Measurements from ENCODE around the gene LHB.
"Not testable (repeated sequence)": the region's sequence is repeated elsewhere in the genome, so short reads cannot be mapped to it uniquely, and the experiment has no call there.

LHB gene

DNA sequence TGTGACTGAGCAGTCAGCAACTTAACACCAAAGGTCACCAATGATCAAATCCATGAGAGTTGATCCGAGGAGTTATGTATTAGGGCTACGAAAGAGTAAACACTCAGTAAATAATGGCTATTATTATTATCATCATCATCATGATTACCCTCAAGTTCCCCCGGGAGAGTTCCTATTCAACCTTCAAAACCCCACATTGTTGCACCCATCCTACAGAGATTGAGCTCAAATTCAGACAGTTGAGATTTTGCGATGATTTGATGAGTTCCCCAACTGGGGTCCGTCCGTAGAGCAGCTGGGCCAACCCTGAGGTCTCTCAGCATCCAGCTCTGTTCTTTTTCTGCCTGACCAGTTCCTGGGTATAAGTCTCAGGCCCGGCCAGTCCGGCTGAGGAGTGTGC is 21.2 kb upstream of the LHB start:
- DNase-seq, ATAC-seq: not testable (repeated sequence)

DNA sequence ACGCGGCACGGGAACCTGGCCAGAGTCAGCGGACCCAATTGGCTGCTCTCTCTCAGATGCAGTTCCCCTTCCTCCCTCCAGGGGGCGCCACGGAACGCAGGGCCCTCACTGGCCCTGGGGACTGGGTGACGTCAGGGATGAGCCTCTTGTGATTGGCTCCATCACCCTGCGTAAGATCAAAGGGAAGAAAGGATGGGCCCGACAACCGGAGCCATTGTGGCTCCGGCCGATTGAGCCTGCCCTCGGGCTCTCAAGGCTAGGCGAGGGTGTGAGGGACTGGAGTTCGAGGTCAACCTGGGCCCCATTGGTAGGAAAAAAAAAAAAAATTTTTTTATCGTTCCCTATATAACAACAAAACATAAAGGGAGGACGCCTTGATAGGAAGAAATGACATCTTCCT is 19.9 kb upstream of the LHB start, which contains the start of gene CGB1:
Gene CGB1, minus strand, starts transcription at position 81 of the 400 bp plus-strand sequence. CDS start 184 bp downstream, outside the sequence.
- DNase-seq: peak; percentile 72
- ATAC-seq: peak; percentile 52

DNA sequence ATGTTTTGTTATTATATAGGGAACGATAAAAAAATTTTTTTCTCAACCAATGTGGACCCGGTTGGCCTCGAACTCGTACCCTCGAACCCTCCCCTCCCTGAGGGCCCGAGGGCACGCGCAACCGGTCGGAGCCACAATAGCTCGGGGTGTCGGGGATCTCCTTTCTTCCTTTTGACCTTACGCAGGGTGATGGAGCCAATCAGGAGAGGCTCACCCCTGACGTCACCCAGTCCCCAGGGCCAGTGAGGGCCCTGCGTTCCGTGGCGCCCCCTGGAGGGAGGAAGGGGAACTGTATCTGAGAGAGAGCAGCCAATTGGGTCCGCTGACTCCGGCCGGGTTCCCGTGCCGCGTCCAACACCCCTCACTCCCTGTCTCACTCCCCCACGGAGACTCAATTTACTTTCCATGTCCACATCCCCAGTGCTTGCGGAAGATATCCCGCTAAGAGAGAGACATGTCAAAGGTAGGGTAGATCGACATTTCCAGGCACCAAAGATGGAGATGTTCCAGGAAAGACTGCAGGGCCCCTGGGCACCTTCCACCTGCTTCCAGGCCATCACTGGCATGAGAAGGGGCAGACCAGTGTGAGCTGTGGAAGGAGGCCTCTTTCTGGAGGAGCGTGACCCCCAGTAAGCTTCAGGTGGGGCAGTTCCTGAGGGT is 14.9 kb upstream of the LHB start, which contains the start of gene CGB2:
Gene CGB2, plus strand, starts transcription at position 249 of the 660 bp plus-strand sequence. Its CDS starts 206 bp downstream, at position 455.
- peak; percentile 79 for DNase-seq

DNA sequence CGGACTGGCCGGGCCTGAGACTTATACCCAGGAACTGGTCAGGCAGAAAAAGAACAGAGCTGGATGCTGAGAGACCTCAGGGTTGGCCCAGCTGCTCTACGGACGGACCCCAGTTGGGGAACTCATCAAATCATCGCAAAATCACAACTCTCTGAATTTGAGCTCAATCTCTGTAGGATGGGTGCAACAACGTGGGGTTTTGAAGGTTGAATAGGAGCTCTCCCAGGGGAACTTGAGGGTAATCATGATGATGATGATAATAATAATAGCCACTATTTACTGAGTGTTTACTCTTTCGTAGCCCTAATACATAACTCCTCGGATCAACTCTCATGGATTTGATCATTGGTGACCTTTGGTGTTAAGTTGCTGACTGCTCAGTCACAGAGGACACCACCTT is 13.4 kb upstream of the LHB start:
- not testable (repeated sequence) for DNase-seq, ATAC-seq

More for the DNA sequence above, 14.9 kb upstream of the LHB start, which contains the start of gene CGB2:
- peak; percentile 76 for ATAC-seq

DNA sequence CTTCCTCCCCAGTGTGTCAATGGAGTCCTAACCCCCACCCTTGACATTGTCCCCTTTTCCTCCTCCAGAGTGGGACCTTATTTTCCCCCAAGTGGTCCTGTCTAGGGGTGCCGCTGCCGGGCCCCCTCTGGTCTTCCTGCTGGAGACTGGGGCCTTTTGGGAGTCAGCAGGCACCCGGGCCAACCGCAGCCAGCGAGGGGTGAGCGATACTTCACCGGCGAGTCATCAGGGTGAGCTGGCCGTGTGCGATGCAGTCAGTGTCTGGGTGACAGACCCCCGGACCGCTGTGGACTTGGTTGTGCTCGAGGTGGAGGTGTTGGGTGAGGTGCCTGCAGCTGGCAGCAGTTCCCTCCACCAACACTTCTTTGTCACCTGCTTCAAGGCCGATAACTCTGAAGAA is 12.9 kb upstream of the LHB start:
- DNase-seq, ATAC-seq: not testable (repeated sequence)

DNA sequence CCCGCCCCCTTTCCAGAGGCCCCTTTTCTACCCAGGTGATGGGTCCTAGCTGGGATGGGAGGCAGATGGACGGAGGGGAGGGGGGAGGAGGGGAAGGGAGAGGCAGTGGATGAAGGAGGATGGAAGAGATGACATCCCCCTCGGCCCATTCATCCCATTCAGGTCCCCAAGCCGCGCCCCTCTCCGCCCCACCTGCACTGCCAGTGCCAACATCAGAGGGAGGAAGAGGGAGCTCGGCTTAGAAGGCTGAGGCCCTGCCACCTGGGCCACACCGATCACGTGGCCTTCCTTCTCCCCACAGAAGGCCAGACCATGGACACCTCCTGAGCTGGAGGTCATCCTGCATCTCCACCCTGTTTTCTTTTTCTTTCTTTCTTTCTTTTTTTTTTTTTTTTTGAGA is 11.8 kb upstream of the LHB start:
- not testable (repeated sequence) for DNase-seq, ATAC-seq

DNA sequence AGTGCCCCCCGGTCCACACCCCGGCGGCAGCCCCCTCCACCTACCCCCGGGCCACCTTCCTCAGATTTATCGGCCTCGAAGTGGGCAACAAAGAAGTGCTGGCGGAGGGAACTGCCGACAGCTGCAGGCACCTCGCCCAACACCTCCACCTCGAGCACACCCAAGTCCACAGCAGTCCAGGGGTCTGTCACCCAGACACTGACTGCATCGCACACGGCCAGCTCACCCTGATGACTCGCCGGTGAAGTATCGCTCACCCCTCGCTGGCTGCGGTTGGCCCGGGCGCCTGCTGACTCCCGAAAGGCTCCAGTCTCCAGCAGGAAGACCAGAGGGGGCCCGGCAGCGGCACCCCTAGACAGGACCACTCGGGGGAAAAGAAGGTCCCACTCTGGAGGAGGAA is 8.7 kb upstream of the LHB start:
- not testable (repeated sequence) for ATAC-seq, DNase-seq

DNA sequence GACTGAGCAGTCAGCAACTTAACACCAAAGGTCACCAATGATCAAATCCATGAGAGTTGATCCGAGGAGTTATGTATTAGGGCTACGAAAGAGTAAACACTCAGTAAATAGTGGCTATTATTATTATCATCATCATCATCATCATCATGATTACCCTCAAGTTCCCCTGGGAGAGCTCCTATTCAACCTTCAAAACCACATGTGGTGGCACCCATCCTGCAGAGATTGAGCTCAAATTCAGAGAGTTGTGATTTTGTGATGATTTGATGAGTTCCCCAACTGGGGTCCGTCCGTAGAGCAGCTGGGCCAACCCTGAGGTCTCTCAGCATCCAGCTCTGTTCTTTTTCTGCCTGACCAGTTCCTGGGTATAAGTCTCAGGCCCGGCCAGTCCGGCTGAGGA is 8.2 kb upstream of the LHB start:
- not testable (repeated sequence) for ATAC-seq, DNase-seq

DNA sequence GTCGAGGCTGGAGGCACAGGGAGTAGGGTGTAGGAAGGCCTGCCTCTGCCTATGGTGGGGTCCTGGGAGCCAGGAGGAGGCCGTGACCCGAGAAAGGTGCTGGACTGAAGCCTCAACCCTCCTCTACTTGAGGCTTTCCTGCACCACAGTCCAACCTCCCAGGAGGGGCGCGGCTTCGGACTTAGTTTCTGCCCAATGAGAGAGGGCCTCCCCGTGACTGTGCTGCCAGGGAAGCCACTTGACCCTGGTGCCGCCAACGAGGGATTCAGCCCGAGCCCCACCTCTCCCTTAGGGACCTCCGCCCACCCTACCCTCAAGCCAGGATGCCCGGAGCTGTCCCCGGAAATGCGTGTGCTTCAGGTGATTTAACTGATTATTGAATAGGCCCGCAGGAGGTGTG is 7.3 kb upstream of the LHB start, which contains the start of gene CGB3:
Gene CGB3, minus strand, starts transcription at position 101 of the 400 bp plus-strand sequence. CDS start 362 bp downstream, outside the sequence.
- not testable (repeated sequence) for DNase-seq, ATAC-seq

DNA sequence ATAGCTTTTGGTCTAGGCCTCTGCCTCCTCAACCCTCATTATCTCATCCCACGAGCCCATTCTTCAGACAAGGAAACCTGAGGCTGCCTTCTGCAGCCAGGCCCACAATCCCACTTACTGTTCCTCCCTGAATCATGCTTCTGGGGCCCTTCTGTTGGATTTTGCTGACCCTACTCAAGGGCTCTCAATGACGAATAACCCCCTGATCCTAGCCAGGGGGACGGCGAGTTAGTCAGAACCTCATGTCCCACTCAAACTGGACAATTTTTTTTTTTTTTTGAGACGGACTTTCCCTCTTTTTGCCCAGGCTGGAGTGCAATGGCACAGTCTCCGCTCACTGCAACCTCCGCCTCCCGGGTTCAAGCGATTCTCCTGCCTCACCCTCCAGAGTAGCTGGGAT is 5.2 kb upstream of the LHB start:
- no peak for DNase-seq
- ATAC-seq: no peak

DNA sequence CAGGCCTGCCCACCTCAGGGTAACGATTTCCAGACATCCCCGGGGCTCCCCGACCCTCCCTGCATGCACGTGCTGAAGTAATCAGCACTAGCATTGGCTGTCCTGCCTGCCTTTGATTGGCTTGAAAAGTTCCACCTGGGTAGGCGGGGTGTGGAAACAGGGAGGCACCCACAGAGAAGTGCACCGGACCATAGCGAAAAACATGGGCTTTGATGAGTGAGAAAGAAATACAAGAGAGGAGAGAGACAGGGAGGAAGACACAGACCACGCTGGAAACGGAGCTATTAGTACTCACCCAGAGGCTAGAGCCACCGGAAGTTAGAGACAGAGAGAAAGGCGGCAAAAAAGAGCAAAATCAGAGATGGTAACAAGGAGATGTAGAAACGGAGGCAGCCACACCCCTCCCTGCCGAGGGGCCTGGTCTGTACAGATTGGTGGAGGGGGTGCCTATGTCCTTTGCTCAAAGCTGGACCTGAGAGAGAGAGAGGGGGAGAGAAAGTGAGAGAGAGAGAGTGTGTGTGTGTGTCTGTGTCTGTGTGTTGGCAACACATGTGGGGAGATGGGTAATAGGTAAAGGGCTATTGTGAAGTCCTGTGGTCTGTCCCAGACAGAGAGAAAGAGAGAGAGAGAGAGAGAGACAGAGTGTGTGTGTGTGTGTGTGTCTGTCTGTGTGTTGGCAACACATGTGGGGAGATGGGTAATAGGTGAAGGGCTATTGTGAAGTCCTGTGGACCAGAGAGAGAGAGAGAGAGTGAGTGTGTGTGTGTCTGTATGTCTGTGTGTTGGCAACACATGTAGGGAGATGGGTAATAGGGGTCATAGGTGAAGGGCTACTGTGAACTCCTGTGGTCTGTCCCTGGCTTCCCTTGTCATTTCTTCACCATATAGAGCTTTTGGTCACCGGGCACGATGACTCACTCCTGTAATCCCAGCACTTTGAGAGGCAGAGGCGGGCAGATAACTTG is 4.3 kb upstream of the LHB start:
- DNase-seq (no peak), ATAC-seq (no peak)

DNA sequence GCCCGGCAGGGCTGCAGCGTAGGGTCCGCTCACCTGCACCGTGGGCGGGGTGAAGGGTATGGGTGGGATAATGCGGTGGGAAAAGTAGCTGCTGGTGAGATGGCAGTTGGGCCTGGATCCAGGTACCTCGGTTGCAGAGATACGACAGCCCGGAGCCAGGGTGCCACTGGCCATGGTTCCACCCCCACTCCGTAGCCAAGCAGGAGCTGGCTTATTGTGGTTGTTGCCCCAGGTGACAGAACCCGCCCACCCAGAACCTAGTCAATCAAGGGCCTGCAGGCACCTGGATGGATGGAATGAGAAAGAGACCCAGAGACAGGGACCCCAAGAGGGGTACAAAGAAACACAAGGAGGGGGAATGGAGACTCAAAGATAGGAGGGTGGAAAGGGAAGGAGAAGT is 3.5 kb upstream of the LHB start:
- no peak for DNase-seq
- ATAC-seq: no peak

DNA sequence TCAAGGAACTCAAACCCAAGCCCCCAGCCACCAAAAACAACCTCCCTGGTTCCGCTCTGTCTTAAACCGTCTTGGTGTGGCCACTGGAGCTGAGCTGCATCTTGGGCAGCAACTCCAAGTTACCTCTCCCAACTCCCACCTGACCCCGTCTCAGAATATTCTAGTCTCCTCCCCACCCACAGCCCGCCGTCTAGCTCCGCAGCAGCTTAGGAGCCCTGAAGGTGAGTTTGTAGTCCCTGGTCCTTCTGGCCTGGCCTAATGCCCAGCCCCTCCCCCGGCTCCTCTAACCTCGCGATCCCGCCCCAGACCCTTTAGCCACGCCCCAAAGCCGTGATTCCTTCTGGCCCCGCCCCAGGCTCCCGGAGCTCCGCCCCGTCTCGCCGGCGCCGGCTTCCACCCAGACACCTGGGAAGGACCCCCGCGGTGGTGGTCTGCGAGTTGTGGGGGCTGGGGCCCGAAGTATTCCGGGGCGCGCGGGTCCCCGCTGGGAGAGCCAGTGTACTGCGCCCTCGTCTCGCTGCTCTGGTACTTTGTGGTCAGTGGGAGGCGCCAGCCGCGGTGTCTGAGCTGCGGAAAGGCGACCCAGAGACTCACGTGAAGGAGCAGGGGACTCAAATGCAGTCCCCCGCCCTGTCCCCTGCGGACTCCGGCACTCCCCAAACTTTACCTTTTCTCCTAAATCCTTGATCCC is 2.5 kb upstream of the LHB start:
- ATAC-seq (peak; percentile 17), DNase-seq (peak; percentile 74)

DNA sequence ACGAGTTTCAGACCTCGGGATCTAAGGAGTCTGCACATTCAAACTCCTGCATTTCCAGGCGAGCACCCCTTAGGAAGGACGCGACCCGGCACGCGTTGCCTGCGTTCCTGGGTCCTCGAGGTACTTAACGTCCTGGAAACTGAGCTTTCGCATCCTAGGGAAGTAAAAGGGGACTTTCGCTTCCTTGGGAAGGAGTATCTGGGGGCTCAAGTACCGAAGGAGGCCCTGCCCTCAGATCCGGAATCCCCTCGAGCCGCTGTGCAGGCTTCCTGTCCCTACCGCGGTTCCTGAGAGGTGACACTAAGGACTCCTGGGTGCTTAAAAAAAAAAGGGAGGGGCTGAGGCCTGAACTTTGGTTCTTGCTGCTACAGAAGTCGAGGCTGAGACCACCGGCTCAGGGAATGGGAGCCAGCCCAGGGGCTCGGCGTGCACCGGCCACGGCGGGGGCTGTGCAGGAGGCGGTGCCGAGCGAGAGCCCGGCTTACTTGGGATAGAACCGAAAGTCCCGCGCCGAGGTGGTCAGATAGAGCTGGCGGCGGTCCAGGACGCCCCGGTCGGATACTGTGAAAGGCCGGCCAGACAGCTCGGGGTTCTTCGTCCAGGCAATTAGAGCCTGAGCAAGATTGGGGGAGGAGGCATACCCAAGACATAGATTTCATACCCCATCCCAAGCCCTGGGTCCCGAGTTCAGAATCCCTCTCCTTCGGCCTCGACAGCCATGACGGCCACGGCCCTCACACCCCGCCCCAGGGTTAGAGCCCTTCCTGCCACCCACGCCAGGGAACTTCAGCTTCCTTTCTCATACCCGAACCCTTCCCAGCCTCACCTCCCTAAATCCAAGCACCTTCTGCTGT is 1.7 kb upstream of the LHB start:
- not testable (repeated sequence) for DNase-seq, ATAC-seq

DNA sequence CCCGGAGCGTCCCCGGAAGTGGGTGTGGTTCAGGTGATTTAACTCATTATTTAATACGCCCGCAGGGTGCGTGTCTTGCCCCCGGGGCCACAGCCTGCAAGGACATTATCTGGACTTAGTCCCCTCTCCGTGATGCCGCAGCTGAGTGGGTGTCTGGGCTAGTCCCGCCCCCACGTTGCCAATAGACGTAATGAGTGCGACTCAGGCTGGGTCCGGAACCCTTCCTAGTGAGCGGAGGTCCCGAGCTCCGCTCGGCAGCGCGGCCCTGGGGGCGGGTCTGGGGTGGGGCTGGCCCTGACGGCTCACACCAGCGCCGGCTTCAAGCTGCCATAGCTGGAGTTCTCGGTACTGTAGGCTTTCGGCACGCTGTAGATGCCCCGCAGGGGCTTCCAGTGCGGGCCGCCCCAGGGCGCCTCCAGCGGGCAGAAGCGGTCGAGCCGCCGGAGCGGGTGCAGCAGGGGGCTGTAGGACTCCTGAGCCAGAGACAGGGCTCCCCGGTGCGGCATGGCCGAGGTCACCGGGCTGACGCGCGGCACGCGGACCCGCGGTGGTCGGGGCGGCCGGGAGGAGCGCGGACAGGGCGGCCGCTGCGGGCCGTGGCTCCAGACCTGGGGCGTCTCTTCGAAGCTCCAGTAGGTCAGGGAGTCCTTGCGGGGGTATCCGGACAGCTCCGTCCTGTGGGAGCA is 918 bp upstream of the LHB start:
- DNase-seq: peak; percentile 73

DNA sequence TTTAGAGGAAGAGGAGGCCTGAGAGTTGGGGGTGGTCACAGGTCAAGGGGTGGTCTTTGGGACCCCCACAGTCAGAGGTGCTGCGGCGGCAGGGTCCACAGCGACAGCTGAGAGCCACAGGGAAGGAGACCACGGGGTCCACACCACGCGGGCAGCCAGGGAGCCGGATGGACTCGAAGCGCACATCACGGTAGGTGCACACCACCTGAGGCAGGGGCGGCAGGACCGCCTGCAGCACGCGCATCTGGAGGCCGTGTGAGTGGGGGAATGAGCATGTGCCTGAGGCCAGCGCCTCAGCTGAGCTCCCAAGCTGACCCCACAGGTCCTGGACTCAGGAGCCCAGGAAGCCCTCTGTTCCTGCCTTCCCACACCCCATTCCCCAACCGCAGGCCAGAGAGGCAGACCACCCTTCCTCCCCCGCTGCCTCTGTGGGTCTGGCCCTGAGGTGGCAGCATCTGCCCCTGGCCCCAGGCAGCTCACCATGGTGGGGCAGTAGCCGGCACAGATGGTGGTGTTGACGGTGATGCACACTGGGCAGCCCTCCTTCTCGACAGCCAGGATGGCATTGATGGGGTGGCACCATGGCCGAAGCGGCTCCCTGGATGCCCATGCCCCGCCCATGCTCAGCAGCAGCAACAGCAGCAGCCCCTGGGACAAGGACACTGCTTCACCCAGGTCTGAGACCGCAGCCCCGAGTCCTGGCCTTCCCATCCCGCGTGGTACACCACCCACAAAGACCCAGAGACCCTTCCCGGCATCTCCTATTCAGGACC is 638 bp downstream of the LHB start:
- no peak for ATAC-seq
- DNase-seq: no peak

More for the DNA sequence above, 918 bp upstream of the LHB start:
- peak; percentile 74 for ATAC-seq

DNA sequence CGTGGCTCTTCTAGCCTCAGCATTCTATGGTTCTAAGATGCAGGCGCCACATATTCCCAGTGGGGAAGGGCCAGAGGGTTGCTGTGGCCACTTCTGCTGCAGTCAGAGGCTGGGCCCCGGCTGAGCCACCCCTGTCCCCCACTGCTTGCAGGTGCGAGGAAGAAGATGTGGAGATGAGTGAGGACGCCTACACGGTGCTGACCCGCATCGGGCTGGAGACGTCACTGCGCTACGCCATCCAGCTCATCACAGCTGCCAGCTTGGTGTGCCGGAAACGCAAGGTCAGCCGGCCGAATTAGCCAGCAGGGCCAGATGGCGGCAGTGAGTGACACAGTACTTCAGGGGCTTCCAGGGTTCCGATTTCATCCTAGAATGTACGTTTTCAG is 2.0 kb downstream of the LHB start:
- ATAC-seq (no peak), DNase-seq (no peak)

DNA sequence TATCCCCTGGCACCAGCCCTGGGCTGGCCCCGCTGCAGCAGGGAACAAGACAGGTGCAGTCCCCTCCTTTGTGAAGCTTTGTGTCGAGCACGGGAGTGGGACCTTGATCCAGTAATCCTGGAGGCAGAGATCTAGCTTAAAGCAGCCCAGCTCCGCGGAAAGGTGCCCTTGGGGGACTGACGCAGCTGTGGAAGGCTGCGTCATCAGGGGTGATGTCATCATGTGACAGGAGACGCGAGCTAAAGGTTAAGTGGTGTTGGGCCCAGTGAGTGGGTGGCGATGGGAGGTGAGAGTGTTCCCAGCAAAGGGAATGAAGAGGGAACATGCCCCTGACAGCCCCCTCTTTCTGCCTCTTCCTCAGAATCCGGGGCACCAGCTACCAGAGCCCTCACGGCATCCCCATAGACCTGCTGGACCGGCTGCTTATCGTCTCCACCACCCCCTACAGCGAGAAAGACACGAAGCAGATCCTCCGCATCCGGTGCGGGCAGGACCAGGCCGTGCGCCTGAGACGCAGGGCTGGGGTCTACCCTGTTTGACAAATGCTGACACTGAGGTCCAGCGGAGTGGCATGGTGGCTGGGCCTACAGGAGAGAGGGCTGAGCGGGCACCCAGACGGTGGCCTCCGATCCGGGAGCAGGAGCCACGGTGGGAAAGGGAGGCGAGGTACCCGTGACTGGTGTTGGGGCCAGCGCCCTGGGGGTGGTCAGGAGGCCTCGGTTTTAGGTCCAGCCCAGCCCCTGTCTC is 2.6 kb downstream of the LHB start:
- no peak for DNase-seq
- no peak for ATAC-seq

DNA sequence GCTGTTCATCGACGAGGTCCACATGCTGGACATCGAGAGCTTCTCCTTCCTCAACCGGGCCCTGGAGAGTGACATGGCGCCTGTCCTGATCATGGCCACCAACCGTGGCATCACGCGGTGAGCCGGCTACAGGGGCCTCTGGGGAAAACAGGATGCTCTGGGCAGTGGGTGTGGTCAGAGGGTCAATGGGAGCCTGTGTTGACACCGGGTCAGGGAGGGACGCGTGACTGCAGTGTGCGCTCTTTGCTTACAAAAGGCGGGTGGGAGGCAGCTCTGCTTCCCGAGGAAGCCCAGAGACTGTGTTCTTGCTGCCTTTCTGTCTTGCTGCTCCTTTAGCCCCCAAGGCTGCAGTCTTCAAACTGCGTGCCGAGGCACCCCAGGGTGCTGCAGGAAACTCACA is 5.7 kb downstream of the LHB start:
- ATAC-seq: no peak
- DNase-seq: no peak
